Activated CD4-positive, alpha-beta T cell treated with anti-CD3 and anti-CD28 coated beads, Interleukin-2, Interleukin-4, amounts not matched to agents 100 ng/mL and 50 ng/mL, durations not matched to agents 16 hours and 8 hours (primary cell): ENCODE results near the gene PKD1L1.

ENCODE experiments used
- DNase-seq: peaks from one replicate; pipeline ENCODE4 v3.0.0-alpha.2; 2020; ENCODE audit warnings: low spot score

The PKD1L1 gene

DNA sequence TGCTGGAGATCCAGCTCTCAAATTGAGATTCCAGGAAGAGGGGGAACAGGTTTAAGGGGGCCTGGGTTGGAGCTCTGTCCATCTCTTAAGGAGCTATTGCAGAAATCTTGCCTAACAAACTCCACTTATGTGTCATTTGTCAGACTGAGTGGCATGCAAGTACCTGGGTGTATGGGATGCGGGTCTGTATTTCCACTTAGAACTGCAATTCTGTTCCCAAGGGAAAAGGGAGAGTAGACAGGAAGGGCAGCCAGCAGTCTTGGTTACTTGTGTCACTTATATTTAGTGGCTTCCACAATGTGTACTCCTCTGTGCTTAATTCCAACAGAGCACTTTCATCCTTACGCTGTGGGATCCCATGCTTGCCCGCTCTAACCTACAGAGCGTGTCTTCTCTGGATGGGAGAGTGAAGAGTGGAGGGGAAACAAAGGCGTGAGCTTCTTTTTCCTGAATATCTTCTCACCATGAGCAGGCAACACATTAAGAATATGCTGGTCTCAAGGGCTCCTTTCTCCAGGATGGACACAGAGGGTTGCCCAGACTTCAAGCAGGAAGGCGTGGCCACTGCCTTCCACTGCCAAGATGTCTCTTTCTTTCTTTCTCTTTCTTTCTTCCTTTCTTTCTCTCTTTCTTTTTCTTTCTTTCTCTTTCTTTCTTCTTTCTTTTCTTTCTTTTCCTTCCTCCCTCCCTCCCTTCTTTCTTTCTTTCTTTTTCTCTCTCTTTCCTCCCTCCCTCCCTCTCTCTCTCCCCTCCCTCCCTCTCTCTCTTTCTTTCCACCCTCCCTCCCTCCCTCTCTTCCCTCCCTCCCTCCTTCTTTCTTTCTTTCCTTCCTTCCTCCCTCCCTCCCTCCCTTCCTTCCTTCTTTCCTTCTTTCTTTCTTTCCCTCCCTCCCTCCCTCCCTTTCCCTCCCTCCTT lies 212.6 kb downstream of the PKD1L1 start:
- no peak for DNase-seq

DNA sequence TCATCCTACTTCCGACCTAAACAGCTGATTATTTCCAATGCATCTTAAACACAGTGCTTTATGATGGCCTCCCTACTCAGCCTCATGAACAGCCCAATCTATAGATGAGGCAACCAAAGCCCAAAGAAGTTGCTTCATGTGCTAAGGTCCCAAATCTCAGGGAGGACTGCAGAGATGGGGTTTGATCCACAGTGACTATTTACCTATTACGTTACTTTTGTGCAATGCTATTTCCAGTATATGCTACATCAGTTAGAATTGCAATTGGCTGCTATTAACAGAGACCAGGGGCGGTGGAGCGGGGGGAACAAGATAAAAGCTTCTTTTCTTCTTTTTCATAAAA lies 213.3 kb downstream of the PKD1L1 start:
- no peak for DNase-seq

DNA sequence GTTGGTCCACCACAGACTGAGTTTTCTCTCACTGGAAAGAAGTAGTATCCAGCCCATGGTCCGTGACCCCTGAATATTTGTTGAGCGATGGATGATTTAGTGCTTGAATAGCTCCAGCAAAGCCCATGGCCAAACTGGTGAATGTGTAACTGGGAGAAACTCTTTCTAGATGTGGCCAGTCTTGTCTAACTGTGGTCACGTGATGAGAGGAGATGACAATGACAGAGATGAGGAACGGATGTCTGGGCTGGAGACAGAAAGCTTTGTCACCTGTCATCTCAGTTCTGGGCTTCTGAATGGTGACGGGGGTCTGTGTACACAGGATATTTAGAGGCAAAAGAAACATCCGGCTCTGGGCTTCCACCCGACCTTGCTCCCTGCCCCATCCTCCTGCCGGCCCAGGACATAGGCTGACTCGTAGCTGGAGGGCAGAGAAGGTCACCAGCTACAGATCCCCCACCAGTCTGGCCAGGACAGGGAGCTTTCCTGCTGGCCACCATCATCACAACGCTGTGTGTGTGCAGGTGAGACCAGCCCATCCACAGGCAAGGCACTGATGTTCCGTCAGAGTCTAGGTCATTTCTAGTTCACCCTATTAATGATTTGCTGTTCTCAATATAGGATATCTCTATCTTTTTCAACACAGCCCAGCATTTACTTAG lies 213.8 kb downstream of the PKD1L1 start:
- no peak for DNase-seq

DNA sequence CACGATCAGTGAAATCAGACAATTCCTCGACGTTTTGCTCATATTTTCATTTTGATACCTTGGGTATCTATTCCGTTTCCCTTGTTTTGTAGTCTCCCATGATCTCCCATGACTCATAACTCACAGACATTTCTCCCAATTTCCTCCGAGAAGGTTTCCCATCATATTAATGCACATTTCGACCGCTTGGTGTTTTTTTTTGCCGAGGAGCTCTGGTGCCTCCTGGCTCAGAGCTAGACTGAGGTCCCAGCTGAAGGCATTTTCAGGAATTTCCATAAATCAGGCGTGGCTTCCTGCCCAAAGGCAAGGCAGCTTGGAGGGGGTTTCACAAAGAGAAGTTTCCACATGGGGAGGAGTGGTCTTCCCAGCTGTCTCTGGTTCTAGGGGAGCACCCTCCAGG lies 218.1 kb downstream of the PKD1L1 start:
- DNase-seq, result no peak

DNA sequence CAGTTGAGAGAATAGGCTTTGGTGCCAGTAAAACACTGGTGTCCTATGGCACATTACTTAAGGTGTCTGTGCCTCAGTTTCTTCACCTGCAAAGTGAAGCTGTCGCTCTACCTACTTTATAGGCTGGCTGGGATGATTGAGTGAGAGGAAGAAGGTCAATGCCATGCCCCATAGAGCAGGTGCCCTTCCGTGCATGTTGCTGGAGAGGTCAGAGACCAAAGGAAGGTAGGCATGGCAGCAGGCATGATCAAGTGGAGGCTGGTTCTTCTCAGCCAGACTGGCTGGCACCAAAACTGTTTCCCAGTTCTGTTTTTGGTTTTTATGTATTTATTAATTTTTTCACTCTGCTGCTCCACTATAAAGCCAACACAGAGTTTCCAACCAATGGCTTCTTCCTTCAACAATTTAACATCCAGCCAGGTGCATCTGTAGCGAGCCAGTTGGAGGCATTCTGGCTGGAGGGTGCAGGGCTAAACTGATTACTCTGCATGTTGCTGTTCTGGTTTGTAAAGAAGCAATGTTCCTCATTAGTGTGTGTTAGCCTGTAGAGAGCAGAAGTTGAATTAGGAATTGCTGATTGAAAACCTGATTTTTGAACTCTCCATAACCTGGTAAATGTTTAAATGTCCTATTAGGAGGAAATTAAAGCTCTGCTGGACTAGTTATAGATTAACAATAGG lies 222.1 kb downstream of the PKD1L1 start:
- DNase-seq, result no peak

DNA sequence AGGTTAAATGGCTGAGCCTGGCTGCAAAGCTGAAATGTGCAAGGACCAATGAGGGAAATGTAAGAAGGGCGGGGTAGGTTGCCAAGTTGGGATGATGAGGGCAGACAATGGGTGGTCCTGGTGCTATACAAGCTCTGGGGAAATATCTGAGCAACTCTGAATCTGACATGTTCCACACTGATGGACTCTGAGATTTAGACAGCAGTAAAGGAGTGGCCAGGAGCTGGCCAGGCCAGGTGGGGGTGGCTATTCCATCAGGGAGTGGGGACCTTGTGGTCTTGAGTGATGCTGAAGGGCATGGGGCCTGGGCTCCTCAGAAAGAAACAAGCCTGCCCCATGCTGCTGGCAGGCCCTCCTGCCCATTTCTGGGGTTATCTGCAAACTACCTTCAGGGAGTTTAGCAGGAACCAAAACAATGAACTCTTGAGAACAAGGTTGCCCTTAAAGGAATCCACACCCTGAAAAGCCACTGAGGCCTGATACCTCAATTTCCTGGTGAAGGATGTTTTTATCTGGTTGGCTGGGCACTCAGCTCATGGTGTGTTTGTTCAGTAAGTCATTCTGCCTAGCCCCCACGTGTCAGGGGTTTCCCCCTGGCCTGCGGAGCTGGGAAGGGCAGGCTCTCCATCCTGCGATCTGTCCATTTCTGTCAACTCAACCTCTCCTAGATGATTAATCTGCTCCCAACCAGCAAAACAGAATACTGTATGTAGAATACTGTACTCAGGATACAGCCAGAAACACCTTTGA lies 223.1 kb downstream of the PKD1L1 start:
- DNase-seq, result no peak
